Activated CD8-positive, alpha-beta memory T cell treated with anti-CD3 and anti-CD28 coated beads, Interleukin-2, amount 10 ng/mL, durations not matched to agents 7 days and 5 days (primary cell): Measurements from ENCODE around the gene CLMN. TPM values are rescaled to one million over a fixed set of nuclear protein-coding genes. Genes with fewer than 3 reads are reported as not detected.

Experiments used
- ATAC-seq: fragments of 150-1000 bp; cut with Tn5 transposase; one replicate; pipeline ENCODE4 v1.10.0; 2021; ENCODE audit warnings: moderate library complexity
- CTCF ChIA-PET: fragments of 350-600 bp; sonication (Branson Sonifier 250); formaldehyde crosslinking; loops from one replicate; lab custom pipeline; 2021; ENCODE audit warnings: antibody characterized with exemption; lab: Charles Lee
- DNase-seq: peaks from one replicate; pipeline ENCODE4 v3.0.0-alpha.2; 2020
- H3K27ac Mint-ChIP-seq: one replicate; pipeline ENCODE4 v1.8.0; 2021; ENCODE audit warnings: mild to moderate bottlenecking, mixed read lengths
- H3K27me3 Mint-ChIP-seq: one replicate; pipeline ENCODE4 v1.8.0; 2021; ENCODE audit warnings: mixed read lengths
- H3K36me3 Mint-ChIP-seq: one replicate; pipeline ENCODE4 v1.8.0; 2021; ENCODE audit warnings: mild to moderate bottlenecking, mixed read lengths
- H3K4me1 Mint-ChIP-seq: one replicate; pipeline ENCODE4 v1.8.0; 2021; ENCODE audit warnings: mixed read lengths
- H3K4me3 Mint-ChIP-seq: one replicate; pipeline ENCODE4 v1.8.0; 2021; ENCODE audit warnings: mild to moderate bottlenecking, moderate library complexity, mixed read lengths
- H3K9me3 Mint-ChIP-seq: one replicate; pipeline ENCODE4 v1.8.0; 2022; ENCODE audit warnings: low read depth, mixed read lengths
- total RNA-seq, 2 experiments: library from RNA; stranded (reverse); gene quantifications; one replicate each; pipeline ENCODE4 v1.2.3, GENCODE V29; 2021

CLMN gene
- total RNA-seq, 2 experiments from 2014 or later = 0.42 to 0.91 TPM

DNA sequence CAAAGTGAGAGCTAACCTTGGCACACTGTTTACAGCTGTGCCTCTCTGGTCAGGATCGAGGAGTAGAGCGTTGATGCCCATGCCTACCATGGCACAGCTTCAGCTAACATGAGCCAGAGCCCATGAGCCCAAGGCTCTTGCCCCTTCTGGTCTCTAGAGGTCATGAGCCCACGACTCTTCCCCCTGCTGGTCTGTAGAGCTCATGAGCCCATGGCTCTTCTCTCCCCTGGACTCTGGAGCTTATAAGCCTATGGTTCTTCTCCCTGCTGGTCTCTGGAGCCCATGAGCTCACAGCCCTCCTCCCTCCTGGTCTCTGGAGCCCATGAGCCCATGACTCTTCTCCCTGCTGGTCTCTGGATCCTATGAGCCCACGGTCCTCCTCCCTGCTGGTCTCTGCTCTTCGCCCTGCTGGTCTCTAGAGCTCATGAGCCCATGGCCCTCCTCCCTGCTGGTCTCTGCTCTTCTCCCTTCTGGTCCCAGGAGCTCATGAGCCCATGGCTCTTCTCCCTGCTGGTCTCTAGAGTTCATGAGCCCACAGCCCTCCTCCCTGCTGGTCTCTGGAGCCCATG lies 16.6 kb upstream of the CLMN start:
- no peaks in the 10 kb centered on the region for H3K9me3 Mint-ChIP-seq
- ATAC-seq = no peak

DNA sequence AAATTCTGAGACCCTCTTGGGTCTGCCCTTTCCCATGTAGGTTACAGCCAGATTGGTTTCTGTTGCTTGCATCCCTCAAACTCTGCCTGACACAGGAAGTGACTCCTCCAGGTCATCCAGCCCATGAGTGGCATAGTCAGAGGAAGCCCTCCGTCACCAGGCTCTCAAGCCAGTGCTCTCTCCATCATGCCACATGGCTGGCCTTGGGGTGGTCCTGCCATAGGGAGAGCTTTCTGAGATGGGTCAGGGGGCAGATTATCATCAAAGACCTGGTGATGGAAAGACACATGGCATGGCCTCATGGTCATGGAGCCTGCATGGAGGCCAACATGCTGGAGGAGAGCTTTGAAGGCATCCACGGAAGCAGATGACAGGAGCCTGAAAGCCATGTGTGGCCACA lies 15.4 kb upstream of the CLMN start:
- ATAC-seq (no peak), DNase-seq (no peak)
- Mint-ChIP-seq H3K4me1 (no peaks in the 10 kb centered on the region), H3K9me3 (no peaks in the 10 kb centered on the region), H3K27me3 (peaks cover 8% of the 10 kb centered on the region), H3K4me3 (no peak overlapping the region), H3K27ac (no peak overlapping the region), H3K36me3 (no peaks in the 10 kb centered on the region)
- CTCF ChIA-PET = no interaction called here

More for the DNA sequence above, 16.6 kb upstream of the CLMN start:
- Mint-ChIP-seq H3K4me1 (no peaks in the 10 kb centered on the region), H3K36me3 (no peaks in the 10 kb centered on the region), H3K27me3 (peaks cover 15% of the 10 kb centered on the region), H3K27ac (no peak overlapping the region), H3K4me3 (no peak overlapping the region)
- CTCF ChIA-PET = no interaction called here
- no peak for DNase-seq

DNA sequence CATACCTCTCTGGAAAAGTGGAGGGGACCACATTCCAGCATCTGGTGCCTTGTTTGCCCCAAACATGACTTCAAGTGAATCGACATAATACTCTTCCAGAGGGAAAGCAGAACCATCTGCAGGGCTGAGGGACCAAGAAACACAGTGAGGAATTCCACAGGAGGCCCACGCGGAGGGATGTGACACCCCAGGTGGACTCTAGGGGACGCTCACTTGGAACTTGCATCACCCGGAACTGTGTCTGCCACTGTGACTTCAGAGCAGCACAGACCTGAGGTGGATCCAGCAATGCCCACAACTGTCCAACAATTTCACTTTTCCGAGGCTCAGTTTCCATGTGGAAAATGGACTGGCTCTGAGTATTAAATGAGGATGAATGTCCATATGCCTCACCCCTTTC lies 14.3 kb upstream of the CLMN start:
- Mint-ChIP-seq H3K4me1 (no peaks in the 10 kb centered on the region), H3K27ac (no peak overlapping the region), H3K36me3 (no peaks in the 10 kb centered on the region), H3K9me3 (no peaks in the 10 kb centered on the region), H3K4me3 (no peak overlapping the region), H3K27me3 (peaks cover 7% of the 10 kb centered on the region)
- ATAC-seq (no peak), DNase-seq (no peak)
- CTCF ChIA-PET = no interaction called here

DNA sequence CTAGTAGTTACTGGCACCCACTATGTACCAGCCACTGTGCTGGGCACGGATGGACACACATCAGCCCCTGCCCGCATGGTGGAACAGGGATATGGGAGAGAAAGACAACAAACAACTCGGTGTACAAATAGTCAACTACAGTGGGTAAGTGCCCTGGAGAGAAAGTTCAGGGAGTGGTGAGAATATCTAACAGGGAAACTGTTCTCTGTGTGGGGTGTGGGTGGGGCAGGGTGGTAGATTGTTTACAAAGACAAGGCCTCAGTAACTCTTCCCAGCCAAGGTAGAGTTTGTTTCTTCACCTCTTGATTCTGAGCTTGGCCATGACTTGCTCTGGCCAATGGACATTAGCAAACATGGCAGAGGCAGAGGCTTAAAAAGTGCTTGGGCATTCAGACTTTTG lies 12.9 kb upstream of the CLMN start:
- Mint-ChIP-seq H3K36me3 (no peaks in the 10 kb centered on the region), H3K27me3 (peaks cover 10% of the 10 kb centered on the region), H3K4me1 (no peaks in the 10 kb centered on the region), H3K4me3 (no peak overlapping the region), H3K27ac (no peak overlapping the region), H3K9me3 (no peaks in the 10 kb centered on the region)
- peak; percentile 19 for DNase-seq
- ATAC-seq = no peak
- CTCF ChIA-PET = no interaction called here

DNA sequence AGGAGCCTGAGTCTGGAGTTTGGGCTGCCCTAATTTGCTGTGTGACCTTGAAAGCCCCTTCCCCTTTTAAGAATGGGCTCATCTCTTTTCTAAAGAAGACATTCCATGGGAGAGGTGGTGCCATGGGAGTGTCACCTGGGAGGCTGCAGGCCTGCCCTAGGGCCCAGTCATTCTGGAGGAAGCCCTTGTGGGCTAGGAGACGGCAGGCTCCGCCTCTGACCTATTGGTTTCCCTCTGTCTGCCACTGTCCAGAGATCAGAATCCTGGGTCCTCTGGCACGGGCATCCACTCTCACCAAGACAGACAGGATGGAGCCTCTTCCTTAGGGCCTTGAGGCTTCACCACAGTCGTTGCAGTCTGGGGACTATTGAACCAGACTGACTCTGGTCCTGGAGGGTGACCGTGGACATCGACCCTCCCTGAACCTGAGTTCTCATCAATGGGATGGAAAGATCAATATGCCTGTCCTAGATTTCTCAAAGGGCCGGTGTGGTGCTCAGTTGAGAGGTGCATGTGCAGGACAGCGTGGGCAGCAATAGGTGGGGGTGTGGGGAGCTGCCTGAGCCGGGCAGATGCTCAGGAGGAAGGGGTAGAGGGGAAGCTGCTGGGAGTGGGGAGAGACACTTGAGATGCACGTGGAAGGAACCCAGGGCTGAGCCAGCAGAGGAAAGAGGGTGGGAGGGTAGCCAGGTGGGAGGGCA lies 12.2 kb upstream of the CLMN start:
- Mint-ChIP-seq H3K4me1 (no peaks in the 10 kb centered on the region), H3K4me3 (no peak overlapping the region), H3K9me3 (no peaks in the 10 kb centered on the region), H3K27ac (no peak overlapping the region), H3K36me3 (no peaks in the 10 kb centered on the region), H3K27me3 (peaks cover 12% of the 10 kb centered on the region)
- CTCF ChIA-PET = no interaction called here
- no peak for DNase-seq
- no peak for ATAC-seq

DNA sequence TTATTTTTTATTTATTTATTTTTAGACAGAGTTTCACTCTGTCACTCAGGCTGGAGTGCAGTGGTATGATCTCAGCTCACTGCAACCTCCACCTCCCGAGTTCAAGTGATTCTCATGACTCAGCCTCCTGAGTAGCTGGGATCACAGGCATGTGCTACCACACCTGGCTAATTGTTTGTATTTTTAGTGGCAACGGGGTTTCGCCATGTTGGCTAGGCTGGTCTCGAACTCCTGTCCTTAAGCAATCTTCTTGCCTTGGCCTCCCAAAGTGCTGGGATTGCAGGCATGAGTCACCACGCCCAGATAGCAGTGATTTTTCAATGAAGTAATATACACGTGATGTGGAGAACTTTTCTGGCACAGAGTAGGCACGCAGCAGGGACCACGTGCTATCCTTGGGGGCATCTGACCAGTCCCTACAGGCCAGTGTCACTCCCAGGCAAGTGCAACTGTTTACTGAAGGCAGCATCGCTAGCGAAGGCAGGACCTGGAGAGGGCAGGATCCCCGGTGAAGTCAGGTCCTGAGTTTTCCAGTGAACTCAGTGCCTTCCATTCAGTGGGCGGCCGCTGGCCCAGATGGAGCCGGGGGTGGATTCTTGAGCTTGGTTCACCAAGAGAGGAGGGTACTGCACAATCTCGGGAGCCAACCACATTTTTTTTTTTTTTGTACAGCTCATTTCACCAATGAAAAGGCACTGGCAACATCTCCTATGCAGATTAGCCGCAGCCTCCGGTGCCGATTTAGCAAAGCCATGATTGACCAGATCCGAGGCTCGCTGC lies 11.1 kb upstream of the CLMN start:
- ATAC-seq = no peak
- DNase-seq = peak; percentile 5
- H3K4me1 Mint-ChIP-seq = no peaks in the 10 kb centered on the region
- H3K4me3 Mint-ChIP-seq = no peak overlapping the region
- CTCF ChIA-PET = no interaction called here
- peaks cover 15% of the 10 kb centered on the region for H3K27me3 Mint-ChIP-seq
- H3K36me3 Mint-ChIP-seq = no peaks in the 10 kb centered on the region
- no peak overlapping the region for H3K27ac Mint-ChIP-seq
- H3K9me3 Mint-ChIP-seq = no peaks in the 10 kb centered on the region

- DNase-seq (peak; percentile 28), ATAC-seq (no peak)
- H3K27ac Mint-ChIP-seq = no peak overlapping the region
- no peaks in the 10 kb centered on the region for H3K4me1 Mint-ChIP-seq
- H3K4me3 Mint-ChIP-seq = no peak overlapping the region
- peaks cover 17% of the 10 kb centered on the region for H3K27me3 Mint-ChIP-seq
- CTCF ChIA-PET = no interaction called here
- no peaks in the 10 kb centered on the region for H3K36me3 Mint-ChIP-seq
- no peaks in the 10 kb centered on the region for H3K9me3 Mint-ChIP-seq
Measured at GRCh38 chr14:95329941-95330340, 10.2 kb upstream of the CLMN start.

- H3K27ac Mint-ChIP-seq = no peak overlapping the region
- CTCF ChIA-PET = no interaction called here
- H3K4me1 Mint-ChIP-seq = no peaks in the 10 kb centered on the region
- DNase-seq (no peak), ATAC-seq (no peak)
- H3K27me3 Mint-ChIP-seq = peaks cover 21% of the 10 kb centered on the region
- no peaks in the 10 kb centered on the region for H3K9me3 Mint-ChIP-seq
- H3K36me3 Mint-ChIP-seq = no peaks in the 10 kb centered on the region
- H3K4me3 Mint-ChIP-seq = no peak overlapping the region
Measured at GRCh38 chr14:95328729-95329503, 9.2 kb upstream of the CLMN start.

DNA sequence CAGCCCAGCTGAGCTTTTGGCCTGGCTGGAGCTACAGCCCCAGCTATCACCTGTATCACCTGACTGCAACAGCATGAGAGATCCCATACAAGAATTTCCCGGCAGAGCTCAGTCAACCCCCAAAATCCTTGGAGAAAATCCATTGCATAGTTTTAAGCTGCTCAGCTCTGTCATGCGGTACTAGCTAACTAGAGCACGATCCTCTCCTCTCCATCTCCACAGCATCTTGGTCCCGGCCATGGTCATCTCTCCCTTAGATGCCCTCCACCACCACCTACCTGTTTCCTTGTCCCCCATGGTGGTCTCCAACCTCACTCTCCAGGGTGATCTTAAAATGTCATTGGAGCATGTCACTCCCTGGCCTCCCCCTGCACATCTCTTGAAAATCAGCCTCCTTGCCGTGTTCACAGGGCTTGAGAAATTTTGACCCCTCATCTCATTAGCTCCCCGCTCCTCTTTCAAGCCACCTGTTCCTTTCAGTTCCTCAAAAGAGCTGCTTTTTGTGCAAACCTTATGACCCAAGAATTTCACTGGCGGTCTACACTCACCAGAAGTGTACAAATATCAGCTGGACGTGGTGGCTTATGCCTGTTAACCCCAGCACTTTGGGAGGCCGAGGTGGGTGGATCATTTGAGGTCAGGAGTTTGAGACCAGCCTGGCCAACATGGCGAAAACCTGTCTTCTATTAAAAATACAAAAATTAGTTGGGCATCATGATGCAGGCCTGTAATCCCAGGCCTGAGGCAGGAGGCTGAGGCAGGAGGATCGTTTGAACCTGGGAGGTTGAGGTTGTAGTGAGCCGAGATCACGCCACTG lies 8.1 kb upstream of the CLMN start:
- no peak for ATAC-seq
- peaks cover 31% of the 10 kb centered on the region for H3K27me3 Mint-ChIP-seq
- H3K27ac Mint-ChIP-seq = no peak overlapping the region
- H3K4me3 Mint-ChIP-seq = no peak overlapping the region
- DNase-seq = no peak
- H3K36me3 Mint-ChIP-seq = no peaks in the 10 kb centered on the region
- no peaks in the 10 kb centered on the region for H3K9me3 Mint-ChIP-seq
- CTCF ChIA-PET = no interaction called here
- no peaks in the 10 kb centered on the region for H3K4me1 Mint-ChIP-seq

DNA sequence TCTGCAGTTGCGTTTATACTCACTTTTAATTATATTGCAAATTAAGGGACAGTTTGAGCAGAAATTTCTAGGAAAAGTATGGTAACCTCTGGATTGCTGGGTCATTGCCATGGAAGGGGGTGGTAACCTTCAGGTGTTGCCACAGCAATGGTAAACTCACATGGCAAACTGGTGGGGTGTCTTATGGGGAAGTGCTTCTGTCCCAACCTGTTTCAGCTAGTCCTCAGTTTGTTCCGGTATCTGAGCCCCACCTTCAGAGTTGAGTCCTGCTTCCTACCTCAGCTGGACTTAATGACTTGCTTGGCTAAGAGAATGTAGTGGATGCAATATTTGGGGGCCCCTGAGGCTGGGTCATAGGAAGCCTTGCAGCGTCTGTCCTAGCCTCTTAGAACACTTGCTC lies 7.3 kb upstream of the CLMN start:
- Mint-ChIP-seq H3K9me3 (no peaks in the 10 kb centered on the region), H3K4me3 (no peak overlapping the region), H3K4me1 (no peaks in the 10 kb centered on the region), H3K27ac (no peak overlapping the region), H3K27me3 (peaks cover 39% of the 10 kb centered on the region), H3K36me3 (no peaks in the 10 kb centered on the region)
- ATAC-seq (no peak), DNase-seq (no peak)
- CTCF ChIA-PET = no interaction called here

GRCh38 chr14:95323917-95324316 lies 4.2 kb upstream of the CLMN start:
- H3K4me1 Mint-ChIP-seq = peaks cover 4% of the 10 kb centered on the region
- no peak for DNase-seq
- peaks cover 57% of the 10 kb centered on the region for H3K27me3 Mint-ChIP-seq
- ATAC-seq = no peak
- no peak overlapping the region for H3K27ac Mint-ChIP-seq
- CTCF ChIA-PET = no interaction called here
- H3K4me3 Mint-ChIP-seq = no peak overlapping the region
- H3K36me3 Mint-ChIP-seq = no peaks in the 10 kb centered on the region
- no peaks in the 10 kb centered on the region for H3K9me3 Mint-ChIP-seq

DNA sequence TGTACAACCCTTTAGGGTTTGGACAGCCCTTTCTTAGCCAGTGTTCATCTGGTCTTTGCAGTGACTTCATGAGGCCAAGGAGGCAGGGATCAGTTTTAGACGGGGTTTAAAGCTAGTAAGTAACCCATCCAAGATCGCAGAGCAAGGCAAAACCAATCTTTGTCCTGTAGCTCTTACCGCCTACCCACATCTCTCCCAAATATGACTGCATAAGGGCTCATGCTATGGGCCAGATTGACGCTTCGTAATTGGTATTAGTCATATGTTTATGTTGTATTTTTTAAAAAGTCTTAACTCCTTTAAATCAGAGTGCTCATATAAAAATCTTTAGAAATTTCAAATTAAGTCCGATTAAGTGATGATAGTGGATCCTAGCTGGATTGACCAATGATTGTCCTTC lies 3.7 kb upstream of the CLMN start:
- peaks cover 9% of the 10 kb centered on the region for H3K4me1 Mint-ChIP-seq
- CTCF ChIA-PET = no interaction called here
- H3K4me3 Mint-ChIP-seq = no peak overlapping the region
- ATAC-seq = no peak
- H3K36me3 Mint-ChIP-seq = no peaks in the 10 kb centered on the region
- H3K27me3 Mint-ChIP-seq = peaks cover 58% of the 10 kb centered on the region
- no peak for DNase-seq
- no peaks in the 10 kb centered on the region for H3K9me3 Mint-ChIP-seq
- no peak overlapping the region for H3K27ac Mint-ChIP-seq

- Mint-ChIP-seq H3K4me3 (no peak overlapping the region), H3K36me3 (no peaks in the 10 kb centered on the region), H3K27me3 (peaks cover 61% of the 10 kb centered on the region), H3K4me1 (peaks cover 12% of the 10 kb centered on the region), H3K27ac (no peak overlapping the region), H3K9me3 (no peaks in the 10 kb centered on the region)
- CTCF ChIA-PET = no interaction called here
- DNase-seq (no peak), ATAC-seq (no peak)
Measured at GRCh38 chr14:95322651-95323050, 2.9 kb upstream of the CLMN start.
